NCI-H1436 treated with DMSO at 0.1 percent for 48 hours (cell line): ENCODE results near the gene DNAAF5.
"Not testable (repeated sequence)": the region's sequence is repeated elsewhere in the genome, so short reads cannot be mapped to it uniquely, and the experiment has no call there.

Experiments used
- DNase-seq: peaks from one replicate; lab custom pipeline; 2025; lab: John Stamatoyannopoulos, UW

The DNAAF5 gene

GRCh38 chr7:747186-747585 is 20.7 kb downstream of the DNAAF5 start:
- DNase-seq, result no peak

- DNase-seq, result no peak
These were observed 21.9 kb downstream of the DNAAF5 start for GRCh38 chr7:748446-748845.

GRCh38 chr7:749140-749551 is 22.6 kb downstream of the DNAAF5 start:
- no peak for DNase-seq

- DNase-seq, result no peak
These were observed 23.8 kb downstream of the DNAAF5 start for GRCh38 chr7:750111-750905.

GRCh38 chr7:751826-752225 is 25.3 kb downstream of the DNAAF5 start:
- no peak for DNase-seq

GRCh38 chr7:752256-752655 is 25.8 kb downstream of the DNAAF5 start:
- not testable (repeated sequence) for DNase-seq

GRCh38 chr7:753190-753589 is 26.7 kb downstream of the DNAAF5 start:
- no peak for DNase-seq

- no peak for DNase-seq
These were observed 28.3 kb downstream of the DNAAF5 start for GRCh38 chr7:754531-755412.

- no peak for DNase-seq
These were observed 28.9 kb downstream of the DNAAF5 start for GRCh38 chr7:755413-755805.

- no peak for DNase-seq
These were observed 29.9 kb downstream of the DNAAF5 start for GRCh38 chr7:756231-756927.

- DNase-seq, result no peak
These were observed 30.5 kb downstream of the DNAAF5 start for GRCh38 chr7:756928-757560.

GRCh38 chr7:757741-758163 is 31.3 kb downstream of the DNAAF5 start:
- no peak for DNase-seq

GRCh38 chr7:759569-759968 is 33.1 kb downstream of the DNAAF5 start:
- DNase-seq, result no peak

- no peak for DNase-seq
These were observed 33.5 kb downstream of the DNAAF5 start for GRCh38 chr7:760006-760405.

GRCh38 chr7:761101-761500 is 34.6 kb downstream of the DNAAF5 start:
- no peak for DNase-seq

- no peak for DNase-seq
These were observed 35.1 kb downstream of the DNAAF5 start for GRCh38 chr7:761631-762030.

GRCh38 chr7:762885-763284 is 36.4 kb downstream of the DNAAF5 start:
- no peak for DNase-seq

- no peak for DNase-seq
These were observed 37.3 kb downstream of the DNAAF5 start for GRCh38 chr7:763762-764161.

- no peak for DNase-seq
These were observed 38.9 kb downstream of the DNAAF5 start for GRCh38 chr7:765383-765782.

GRCh38 chr7:767580-767940 is 41.1 kb downstream of the DNAAF5 start:
- DNase-seq, result no peak

- peak; percentile 69 for DNase-seq
These were observed 41.6 kb downstream of the DNAAF5 start for GRCh38 chr7:767941-768731.
